ENCODE measurements around the gene CACNA2D1. TPM values are rescaled to one million over a fixed set of nuclear protein-coding genes. Genes with fewer than 3 reads are reported as not detected.

Gene CACNA2D1
- polyA plus RNA-seq, 1 experiment: 19.5 TPM

DNA sequence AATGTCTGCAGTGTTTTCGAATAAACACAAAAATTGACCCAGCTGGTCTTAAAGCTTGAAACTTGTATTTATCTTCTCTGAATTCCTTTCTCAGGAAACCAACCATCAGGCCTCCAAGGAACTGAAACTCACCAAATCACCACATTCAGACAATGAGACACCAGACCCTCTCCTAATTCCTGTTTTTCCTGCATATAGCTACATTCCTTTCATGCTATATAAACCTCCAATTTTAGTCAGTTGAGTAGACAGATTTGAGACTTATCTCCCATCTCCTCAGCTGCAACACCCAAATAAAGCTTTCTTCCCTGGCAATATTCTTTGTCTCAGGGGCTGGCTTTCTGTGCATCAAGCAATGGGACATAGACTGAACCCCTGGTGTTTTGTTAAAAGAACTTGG is 317.0 kb downstream of the CACNA2D1 start:
- Histone ChIP-seq H3K4me3 (ENCODE audit: low read depth, low read length) (no peak overlapping the region), H3K27ac (ENCODE audit: low read depth, low read length) (no peak overlapping the region), H3K9me3 (ENCODE audit: control insufficient read depth, insufficient read depth, low read length) (peaks cover 5% of the 10 kb centered on the region; the same call in 1 of the 2 replicates), H3K27me3 (ENCODE audit: control insufficient read depth, insufficient read depth, low read length) (no peaks in the 10 kb centered on the region)
- ChIA-PET POLR2A (no interaction called here), CTCF (no interaction called here)
- no peak for DNase-seq (ENCODE audit: low read depth, low spot score)
- TF ChIP-seq, protein P1, sequence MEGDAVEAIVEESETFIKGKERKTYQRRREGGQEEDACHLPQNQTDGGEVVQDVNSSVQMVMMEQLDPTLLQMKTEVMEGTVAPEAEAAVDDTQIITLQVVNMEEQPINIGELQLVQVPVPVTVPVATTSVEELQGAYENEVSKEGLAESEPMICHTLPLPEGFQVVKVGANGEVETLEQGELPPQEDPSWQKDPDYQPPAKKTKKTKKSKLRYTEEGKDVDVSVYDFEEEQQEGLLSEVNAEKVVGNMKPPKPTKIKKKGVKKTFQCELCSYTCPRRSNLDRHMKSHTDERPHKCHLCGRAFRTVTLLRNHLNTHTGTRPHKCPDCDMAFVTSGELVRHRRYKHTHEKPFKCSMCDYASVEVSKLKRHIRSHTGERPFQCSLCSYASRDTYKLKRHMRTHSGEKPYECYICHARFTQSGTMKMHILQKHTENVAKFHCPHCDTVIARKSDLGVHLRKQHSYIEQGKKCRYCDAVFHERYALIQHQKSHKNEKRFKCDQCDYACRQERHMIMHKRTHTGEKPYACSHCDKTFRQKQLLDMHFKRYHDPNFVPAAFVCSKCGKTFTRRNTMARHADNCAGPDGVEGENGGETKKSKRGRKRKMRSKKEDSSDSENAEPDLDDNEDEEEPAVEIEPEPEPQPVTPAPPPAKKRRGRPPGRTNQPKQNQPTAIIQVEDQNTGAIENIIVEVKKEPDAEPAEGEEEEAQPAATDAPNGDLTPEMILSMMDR (IDR thresholded peaks at IDR 0.05; ENCODE audit: low read depth, low read length): no peak

DNA sequence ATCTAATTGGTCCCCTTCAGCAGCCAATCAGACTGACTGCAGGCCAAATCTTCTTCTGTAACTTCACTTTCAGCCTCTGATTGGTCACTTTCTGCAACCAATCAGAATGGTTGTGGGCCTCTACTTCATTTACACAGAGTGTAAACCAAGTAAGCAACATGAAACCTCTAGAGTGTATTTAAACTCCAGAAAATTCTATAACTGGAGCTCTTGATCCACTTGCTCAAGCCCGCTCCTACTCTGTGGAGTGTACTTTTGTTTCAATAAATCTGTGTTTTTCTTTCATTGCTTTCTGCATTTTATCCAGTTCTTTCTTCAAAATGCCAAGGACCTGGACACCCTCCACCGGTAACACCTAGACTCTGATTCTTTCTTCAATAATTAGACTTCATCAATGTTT is 319.1 kb downstream of the CACNA2D1 start:
- ChIA-PET POLR2A (no interaction called here), CTCF (no interaction called here)
- no peaks in the 10 kb centered on the region for H3K27me3 ChIP-seq (ENCODE audit: control insufficient read depth, insufficient read depth, low read length)

DNA sequence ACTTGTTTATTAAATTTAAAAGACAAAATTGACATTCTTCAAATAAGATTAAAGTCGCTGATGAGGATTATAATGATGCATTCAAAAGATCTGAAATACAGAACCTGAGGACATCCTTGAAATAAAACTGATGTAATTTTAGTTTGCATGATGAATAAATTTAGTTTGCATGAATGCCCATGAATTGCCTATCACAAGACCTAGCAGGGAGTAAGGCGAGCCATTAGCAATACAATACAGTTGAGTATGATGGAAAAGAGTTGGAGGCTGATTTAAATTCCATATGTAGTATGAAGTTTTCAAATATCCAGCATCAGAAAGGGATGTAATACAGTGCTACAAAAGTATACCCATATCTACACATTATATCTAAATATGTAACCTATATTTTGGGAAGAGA is 321.3 kb downstream of the CACNA2D1 start:
- Histone ChIP-seq H3K9me3 (ENCODE audit: control insufficient read depth, insufficient read depth, low read length) (peaks cover 5% of the 10 kb centered on the region; the same call in 1 of the 2 replicates), H3K27me3 (ENCODE audit: control insufficient read depth, insufficient read depth, low read length) (no peaks in the 10 kb centered on the region), H3K4me3 (ENCODE audit: low read depth, low read length) (no peak overlapping the region), H3K27ac (ENCODE audit: low read depth, low read length) (no peak overlapping the region)
- ChIA-PET POLR2A (no interaction called here), CTCF (no interaction called here)
- TF ChIP-seq, protein P1 (IDR thresholded peaks at IDR 0.05; ENCODE audit: low read depth, low read length): no peak
- DNase-seq (ENCODE audit: low read depth, low spot score): no peak

More for the DNA sequence above, 319.1 kb downstream of the CACNA2D1 start:
- Histone ChIP-seq H3K9me3 (ENCODE audit: control insufficient read depth, insufficient read depth, low read length) (peaks cover 5% of the 10 kb centered on the region; the same call in 1 of the 2 replicates), H3K4me3 (ENCODE audit: low read depth, low read length) (no peak overlapping the region), H3K27ac (ENCODE audit: low read depth, low read length) (no peak overlapping the region)
- TF ChIP-seq, protein P1 (IDR thresholded peaks at IDR 0.05; ENCODE audit: low read depth, low read length): no peak
- DNase-seq (ENCODE audit: low read depth, low spot score): no peak

DNA sequence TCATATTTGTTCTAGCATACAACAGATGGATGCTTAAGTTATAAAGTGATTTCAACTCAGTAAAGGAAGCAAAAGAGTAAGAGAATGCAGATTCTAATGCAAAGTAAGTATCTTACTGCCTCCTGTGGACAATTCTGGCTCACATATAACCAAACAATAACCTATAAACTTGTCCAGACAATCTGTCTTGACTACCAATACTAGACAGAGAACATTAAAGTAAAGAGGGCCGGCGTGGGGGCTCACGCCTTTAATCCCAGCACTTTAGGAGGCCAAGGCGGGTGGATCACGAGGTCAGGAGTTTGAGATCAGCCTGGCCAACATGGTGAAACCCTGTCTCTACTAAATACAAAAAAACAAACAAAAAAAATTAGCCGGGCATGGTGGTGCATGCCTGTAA is 329.3 kb downstream of the CACNA2D1 start:
- Histone ChIP-seq H3K27ac (ENCODE audit: low read depth, low read length) (no peak overlapping the region), H3K4me3 (ENCODE audit: low read depth, low read length) (no peak overlapping the region), H3K27me3 (ENCODE audit: control insufficient read depth, insufficient read depth, low read length) (no peaks in the 10 kb centered on the region), H3K9me3 (ENCODE audit: control insufficient read depth, insufficient read depth, low read length) (no peaks in the 10 kb centered on the region)
- TF ChIP-seq, protein P1 (IDR thresholded peaks at IDR 0.05; ENCODE audit: low read depth, low read length): no peak
- ChIA-PET CTCF (no interaction called here), POLR2A (no interaction called here)
- DNase-seq (ENCODE audit: low read depth, low spot score): no peak

DNA sequence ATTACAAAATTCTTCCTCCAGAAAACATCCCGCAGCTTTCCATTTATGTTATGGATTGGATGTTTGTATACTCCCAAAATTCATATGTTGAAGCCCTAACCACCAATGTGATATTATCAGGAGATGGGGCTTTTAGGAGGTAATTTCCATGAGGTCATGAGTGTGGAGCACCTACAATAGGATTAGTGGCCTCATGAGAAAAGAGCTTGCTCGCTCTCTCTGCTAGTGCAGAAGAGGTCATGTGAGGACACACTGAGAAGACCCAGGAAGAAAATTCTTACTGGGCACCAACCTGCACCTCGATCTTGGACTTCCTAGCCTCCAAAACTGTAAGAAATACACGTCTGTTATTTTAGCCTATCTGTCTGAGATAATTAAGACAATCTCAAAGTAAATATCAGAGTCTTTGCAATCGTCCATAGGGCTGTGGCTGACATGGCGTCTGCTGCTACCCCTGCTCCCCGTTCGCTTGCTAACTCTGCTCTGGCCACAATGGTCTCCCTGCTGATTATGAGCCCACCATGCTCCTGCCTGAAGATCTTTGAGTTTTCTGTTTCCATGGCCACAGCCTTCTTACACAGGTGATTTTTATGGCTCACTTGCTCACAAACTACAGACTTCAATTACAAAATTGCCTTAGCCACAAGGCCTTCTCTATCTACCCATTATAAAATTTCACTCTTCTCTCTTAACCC is 333.3 kb downstream of the CACNA2D1 start:
- no peak overlapping the region for H3K4me3 ChIP-seq (ENCODE audit: low read depth, low read length)
- H3K27me3 ChIP-seq (ENCODE audit: control insufficient read depth, insufficient read depth, low read length): no peaks in the 10 kb centered on the region
- TF ChIP-seq, protein P1 (IDR thresholded peaks at IDR 0.05; ENCODE audit: low read depth, low read length): no peak
- H3K27ac ChIP-seq (ENCODE audit: low read depth, low read length): no peak overlapping the region
- ChIA-PET CTCF (no interaction called here), POLR2A (no interaction called here)
- DNase-seq (ENCODE audit: low read depth, low spot score): no peak
- H3K9me3 ChIP-seq (ENCODE audit: control insufficient read depth, insufficient read depth, low read length): no peaks in the 10 kb centered on the region
